ENCODE results near the gene CSTF1. TPM values are rescaled to one million over a fixed set of nuclear protein-coding genes. Genes with fewer than 3 reads are reported as not detected.
A peak's percentile ranks its signal among the peaks of the same experiment; 100 is the strongest.
"Not testable (repeated sequence)": the region's sequence is repeated elsewhere in the genome, so short reads cannot be mapped to it uniquely, and the experiment has no call there.

CSTF1 gene
- total RNA-seq, 1 donor from 2014 or later, result 29.0 TPM

DNA sequence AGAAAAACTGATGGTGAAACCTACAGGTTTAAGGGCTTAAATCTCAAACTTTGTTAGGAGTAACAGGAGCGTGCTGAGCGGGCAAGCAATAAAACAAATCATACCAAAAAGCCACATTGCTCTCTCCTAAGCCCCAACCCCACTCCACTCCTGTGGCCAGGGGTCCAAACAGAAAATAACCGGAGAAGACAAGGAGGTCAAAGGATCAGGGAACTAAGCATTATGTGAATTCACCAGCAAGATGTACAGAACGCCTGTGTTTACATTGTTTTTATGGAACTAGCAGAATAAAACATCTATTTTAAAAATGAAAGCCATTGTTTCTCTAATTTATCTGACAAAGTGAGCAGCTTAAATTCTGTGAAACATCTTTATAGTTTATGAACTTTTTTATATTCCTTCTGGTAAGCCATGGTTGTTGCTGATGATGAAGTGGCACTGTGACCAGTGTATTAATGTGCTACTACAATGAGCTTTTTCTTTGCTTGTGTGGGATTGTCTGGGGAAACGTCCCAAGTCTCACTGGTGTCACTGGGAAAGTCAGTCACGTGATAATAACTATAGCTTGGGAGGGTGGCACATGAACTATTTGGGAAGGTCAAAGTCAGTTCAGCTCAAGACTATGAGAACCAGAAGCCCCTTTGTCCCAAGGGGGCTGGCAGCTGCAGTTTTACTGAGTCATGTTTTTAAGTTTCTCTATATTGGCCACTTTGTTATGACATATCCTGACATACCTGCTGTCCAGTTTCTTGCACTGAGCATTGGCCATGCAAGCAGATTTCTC lies 23.9 kb upstream of the CSTF1 start:
- DNase-seq (ENCODE audit: extremely low read depth, low read depth, low spot score), result no peak

DNA sequence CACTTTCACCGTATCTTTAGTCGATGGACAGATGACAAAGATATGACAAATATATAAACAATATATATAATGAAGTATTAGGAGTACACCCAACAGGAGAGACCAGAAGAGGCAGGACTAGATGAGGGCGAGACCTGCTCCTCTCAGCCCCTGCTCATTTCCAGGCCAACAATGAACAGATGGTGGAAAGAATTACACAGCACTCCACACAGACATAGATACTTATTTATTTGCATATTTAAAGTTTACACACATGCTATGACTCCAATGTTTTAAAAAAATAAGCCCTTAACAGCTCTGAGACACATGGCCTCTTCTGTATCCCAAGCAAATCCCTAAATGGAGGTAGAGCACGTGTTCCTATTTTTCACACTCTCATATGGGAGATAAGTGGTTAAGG lies 23.3 kb upstream of the CSTF1 start:
- no peak for DNase-seq (ENCODE audit: extremely low read depth, low read depth, low spot score)

DNA sequence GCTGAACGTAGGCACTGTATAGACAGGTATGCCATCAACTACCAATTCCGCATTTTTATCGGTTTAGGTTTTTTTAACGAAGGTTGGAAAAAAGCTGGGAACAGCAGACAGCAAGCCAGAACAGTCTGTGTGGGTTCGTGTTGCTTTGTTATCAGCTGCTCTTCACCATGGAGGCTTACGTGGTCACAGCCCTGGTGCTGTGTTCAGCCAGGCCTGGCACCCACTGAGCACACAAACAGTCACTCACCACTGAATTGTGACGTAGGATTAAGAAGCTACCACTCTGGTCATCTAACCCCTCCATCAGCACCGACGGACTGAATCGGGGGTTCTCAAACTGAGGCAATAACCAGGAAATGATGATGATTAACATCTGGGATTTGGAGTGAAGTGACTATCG lies 20.5 kb upstream of the CSTF1 start:
- no peak for DNase-seq (ENCODE audit: extremely low read depth, low read depth, low spot score)

DNA sequence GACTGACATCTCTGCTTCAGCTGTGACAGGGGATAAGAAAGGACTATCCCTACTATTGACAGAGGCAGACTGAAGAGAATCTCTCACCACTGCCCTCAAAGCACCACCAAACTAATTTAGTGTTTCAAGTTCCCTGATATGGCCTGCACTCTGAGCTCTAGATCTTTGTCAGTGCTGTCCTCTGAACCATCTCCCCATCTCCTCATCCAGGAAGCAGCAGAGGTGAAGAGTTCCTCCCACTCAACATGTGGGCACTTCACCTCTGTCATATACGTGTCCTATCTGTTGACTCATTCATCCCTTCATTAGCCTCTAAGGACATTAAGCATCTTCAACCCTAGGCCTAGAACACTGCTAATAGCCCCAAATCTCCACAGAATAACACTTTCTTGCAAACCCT lies 19.6 kb upstream of the CSTF1 start:
- DNase-seq (ENCODE audit: extremely low read depth, low read depth, low spot score), result no peak

DNA sequence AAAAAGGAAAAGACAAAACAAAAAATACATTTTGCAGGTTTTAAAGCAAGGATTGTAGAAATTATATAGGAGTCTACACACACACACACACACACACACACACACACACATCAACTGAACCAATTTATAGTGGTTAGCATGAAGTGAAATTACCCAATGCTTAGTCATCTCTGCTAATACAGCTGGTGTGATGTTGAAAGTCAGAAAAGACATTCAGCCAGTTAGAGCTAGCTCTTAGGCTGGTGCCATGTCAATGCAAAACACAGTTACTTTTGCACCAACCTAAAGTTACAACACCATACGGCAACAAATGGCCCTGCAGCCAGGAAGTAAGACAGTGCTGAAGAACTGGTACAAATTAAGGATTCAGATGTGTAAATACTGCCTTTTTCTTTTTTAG lies 18.5 kb upstream of the CSTF1 start:
- DNase-seq (ENCODE audit: extremely low read depth, low read depth, low spot score), result no peak

DNA sequence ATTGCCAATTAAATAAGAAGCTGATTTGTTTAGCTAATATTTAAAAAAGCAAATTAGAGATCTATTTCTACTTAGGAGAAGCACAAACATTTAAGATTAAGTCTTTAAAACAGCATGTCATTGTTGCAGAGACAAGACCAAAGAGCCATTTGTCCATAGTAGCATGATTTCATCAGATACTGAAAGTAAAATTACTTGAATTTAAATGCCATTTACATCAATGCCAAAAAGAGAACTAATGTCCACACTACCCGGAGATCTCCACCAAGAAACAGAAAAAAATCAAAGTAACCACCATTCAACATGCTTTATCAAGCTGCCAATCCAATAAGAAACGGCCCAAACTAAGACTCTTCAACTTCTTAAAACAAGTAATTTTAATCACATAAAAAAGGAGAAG lies 16.1 kb upstream of the CSTF1 start:
- DNase-seq (ENCODE audit: extremely low read depth, low read depth, low spot score), result no peak

DNA sequence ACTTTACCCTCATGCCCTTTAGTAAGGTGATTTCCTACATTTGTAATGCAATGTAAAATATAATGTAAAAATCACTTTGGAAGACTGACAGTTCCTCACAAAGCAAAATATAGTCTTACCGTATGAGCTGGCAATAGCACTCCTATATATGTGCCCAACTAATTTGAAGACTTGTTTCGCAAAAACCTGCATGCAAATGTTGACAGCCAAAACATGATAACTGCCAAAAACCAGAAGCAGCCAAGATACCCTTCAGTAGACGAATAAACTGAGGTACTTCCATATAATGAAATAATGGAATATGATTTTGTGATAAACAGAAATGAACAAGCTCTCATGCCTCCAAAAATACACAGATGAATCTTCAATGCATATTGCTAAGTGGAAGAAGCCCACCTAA lies 14.1 kb upstream of the CSTF1 start:
- no peak for DNase-seq (ENCODE audit: extremely low read depth, low read depth, low spot score)

DNA sequence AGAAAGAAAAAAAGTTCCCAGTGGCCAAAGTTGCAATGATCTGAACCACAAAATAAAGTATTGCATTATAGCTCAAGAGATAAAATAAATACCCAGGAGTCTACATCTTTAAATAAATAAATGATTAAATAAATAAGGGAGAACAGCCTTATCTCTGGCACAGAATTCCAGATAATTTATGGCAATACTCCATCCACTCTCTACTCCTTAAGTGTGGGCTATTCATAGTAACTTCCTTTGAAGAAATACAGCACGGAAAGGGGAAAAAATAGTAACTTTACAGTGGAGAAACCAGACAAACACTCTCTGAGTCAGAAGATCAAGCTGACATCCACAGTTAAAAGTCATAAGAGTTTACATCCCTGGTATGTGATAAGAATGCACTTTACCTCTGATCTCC lies 12.1 kb upstream of the CSTF1 start:
- DNase-seq (ENCODE audit: extremely low read depth, low read depth, low spot score), result no peak

DNA sequence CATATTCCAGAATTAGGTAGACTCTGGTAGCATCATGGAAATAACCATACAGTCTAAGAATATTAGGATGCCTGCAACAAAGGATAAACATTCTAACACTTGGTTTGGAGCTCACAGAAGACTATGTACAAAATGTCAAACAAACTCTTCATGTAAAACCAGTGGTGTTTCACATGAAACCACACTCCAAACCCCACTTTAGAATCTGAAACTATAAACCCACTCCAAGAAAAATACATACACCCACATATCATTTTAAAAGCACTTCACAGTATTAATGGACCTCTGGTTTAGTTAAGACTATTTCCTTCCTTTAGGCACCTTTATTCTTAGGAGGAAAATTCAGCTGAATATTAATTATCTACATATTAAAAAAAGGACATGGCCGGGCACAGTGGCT lies 10.9 kb upstream of the CSTF1 start:
- DNase-seq (ENCODE audit: extremely low read depth, low read depth, low spot score), result no peak

DNA sequence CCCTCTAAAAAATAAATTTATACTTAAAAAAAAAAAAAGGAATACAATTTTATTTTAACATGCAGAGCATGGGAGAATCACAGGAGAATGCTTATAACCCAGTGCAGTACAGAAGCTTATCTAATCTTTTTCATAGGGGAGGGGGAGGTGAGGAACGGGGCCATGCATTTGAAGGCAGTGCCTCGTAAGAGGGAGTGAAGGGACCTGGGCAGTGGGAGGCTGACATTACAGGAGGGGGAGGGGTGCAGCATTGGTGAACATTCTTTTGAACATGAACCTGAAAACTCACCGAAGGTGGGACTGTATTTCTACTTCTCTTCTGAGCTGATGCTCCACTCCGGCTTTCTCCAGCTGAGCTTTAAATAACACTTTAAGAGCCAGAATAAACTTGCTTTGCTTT lies 9.7 kb upstream of the CSTF1 start:
- no peak for DNase-seq (ENCODE audit: extremely low read depth, low read depth, low spot score)

DNA sequence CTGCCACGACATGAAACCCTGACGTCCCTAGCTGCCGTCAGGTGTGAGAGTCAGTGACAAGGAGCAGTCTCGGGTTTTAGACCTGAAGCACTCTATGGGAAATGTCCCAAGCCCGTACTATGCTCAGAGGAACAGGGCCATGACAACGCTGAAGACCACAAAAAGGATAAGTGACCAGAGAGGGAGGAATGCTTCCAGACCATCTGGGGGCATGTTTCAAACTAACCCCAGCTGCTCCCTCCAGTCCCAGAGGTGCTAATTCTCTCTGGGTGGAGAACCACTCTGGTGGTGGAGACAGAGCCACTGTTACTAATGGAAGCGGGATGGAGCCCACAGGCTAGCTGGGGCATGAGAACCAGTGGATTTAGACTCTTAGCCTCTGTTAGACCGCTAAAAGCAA lies 9.1 kb upstream of the CSTF1 start:
- DNase-seq (ENCODE audit: extremely low read depth, low read depth, low spot score), result no peak

DNA sequence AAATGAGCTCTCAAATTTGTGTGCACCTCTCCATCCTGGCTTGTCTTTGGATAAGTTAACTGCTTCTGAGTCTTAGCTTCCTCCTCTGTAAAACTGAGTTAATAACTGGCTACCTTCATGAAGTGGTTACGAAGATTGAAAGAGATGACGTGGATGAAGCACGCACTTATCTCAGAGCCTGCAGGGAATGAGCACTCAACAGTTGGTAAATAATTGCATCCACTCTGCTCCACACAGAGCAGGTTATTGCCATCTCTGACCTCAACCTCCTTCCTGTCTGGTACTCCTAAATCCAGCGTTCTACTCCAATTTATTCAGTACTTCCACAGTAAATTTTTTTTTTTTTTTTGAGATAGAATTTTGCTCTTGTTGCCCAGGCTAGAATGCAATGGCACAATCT lies 7.3 kb upstream of the CSTF1 start:
- DNase-seq (ENCODE audit: extremely low read depth, low read depth, low spot score), result no peak

DNA sequence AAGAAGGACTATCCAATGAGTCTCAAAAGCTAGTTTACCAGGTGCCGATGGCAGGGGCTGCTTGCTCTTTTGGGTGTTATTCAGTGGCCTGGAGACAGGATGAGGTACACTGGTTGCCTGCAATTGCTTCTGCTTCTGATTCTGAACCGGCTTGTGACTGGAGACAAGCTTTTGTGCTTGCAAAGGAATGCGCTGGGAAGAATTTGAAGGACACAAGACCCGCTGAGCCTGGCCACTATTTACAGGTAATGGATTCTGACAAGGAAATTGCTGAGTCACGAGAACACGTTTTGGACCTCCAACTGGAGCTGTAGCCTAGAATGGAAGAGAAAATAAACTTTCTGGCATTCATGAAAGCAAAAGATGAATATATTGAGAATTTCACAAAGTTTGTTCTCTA lies 6.2 kb upstream of the CSTF1 start:
- no peak for DNase-seq (ENCODE audit: extremely low read depth, low read depth, low spot score)

DNA sequence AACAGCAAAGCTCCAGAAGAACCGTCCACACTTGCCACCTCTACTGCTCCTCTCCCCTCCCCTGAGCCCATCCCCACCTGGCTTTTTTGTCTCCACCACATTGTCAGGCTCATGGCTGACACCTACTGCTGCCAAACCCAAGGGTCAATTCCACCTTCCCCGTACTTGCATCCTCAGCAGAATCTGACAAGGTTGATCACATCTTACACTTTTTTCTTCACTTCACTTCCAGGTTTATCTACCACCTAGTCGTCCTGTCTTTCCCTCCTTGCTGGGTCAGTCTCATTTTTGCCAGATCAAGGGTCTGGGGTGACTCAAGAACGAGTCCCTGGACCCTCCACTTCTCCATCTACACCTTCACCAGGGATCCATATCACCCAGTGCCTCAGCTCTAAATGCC lies 3.6 kb upstream of the CSTF1 start:
- no peak for DNase-seq (ENCODE audit: extremely low read depth, low read depth, low spot score)

DNA sequence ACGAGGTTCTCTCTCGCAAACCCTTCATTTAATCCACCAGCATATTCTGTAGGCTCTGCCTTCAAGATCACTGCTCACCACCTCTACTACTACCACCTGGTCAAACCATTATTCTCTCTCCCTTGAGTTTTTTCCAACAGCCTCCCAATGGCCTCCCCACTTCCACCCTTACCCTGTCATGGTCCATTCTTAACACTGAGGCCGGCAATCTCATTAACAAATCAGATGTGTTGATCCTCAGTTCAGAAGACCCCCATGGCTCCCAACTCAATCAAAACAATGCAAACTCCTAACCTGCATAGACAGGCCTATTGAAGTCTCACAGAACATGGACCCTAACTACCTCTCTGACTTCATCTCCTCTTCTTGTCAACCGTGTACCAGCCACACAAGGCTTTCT lies 2.6 kb upstream of the CSTF1 start:
- no peak for DNase-seq (ENCODE audit: extremely low read depth, low read depth, low spot score)

DNA sequence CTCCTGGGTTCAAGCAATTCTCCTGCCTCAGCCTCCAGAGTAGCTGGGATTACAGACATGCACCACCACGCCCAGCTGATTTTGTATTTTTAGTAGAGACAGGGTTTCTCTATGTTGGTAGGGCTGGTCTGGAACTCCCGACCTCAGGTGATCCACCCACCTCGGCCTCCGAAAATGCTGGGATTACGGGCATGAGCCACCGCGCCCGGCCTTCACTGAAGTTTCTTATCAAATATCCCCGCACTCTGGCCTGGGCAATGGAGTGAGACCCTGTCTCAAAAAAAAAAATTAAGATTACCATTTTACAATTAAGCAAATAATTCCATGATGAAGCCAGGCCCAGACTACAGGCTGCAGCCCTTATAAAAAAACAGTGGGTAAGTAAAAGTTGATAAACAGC lies 2.0 kb upstream of the CSTF1 start:
- not testable (repeated sequence) for DNase-seq (ENCODE audit: extremely low read depth, low read depth, low spot score)

DNA sequence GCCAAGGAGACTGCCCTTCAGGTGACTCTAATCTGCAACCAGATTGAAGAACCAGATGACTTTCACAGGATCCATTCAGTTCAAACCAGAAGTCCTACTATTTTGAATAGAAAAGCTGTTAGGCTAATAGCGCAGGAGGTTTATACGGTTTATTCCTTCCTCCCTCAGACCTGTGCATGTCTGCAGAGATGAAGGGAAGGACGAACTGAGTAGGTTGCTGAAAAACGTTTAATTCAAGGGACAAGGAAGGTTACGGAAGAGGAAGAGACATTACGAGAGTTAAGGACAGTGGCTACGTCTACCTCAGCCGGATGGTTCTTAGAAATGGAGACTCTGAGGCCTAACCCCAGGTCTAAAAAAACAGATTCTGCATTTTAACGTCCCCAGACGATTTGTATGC lies 1.4 kb upstream of the CSTF1 start:
- DNase-seq (ENCODE audit: extremely low read depth, low read depth, low spot score), result no peak

DNA sequence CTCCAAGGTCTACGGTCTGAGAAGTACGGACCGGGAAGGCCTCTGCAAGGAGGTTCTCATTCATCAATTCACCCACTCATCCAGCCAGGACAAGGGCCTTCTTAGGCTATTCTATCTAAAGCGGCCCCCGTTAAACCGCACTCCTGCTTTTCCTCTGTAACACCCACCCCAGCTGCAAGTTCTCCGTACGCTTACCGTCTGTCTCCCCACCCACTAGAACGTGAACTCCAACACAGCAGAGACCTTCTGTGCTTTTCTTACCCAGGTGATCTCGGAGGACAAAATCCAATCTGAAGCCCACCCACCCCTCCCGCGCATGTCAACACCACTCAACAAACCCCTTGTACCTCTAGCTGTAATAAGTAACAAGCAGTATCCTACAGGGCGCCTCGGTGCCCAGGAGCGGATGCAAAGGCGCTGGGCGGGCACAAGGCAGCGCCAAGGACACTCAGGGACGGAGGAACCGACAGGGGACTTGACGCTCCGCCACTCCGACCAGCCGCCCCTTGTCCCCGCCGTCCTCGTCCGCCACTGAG lies 781 bp upstream of the CSTF1 start:
- DNase-seq (ENCODE audit: extremely low read depth, low read depth, low spot score), result no peak

DNA sequence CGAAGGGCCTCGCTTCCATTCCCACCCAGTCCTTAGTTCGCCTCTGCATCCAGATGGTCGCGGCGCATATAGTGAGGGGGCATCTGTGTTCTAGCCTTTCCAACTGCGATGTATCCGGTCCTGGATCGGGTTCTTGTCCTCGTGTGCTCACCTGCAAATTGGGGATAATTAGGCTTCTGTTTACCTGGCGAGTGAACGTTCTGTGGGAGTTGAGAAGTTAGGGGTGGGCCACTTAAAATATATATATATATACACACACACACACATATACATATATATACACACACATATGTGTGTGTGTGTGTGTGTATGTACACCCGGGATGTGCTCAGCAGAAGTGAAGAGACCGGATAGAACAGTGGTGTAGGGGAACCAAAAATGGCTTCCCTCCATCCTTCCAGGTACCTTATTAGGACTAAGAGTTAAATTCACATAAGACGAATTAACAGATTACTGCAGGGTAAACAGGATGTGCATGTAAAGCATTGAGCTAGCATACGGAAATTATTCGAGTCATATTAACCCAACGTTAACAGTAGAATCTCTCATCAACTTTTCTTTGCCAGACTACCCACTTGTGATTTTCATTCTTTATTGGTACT lies 537 bp downstream of the CSTF1 start:
- no peak for DNase-seq (ENCODE audit: extremely low read depth, low read depth, low spot score)

DNA sequence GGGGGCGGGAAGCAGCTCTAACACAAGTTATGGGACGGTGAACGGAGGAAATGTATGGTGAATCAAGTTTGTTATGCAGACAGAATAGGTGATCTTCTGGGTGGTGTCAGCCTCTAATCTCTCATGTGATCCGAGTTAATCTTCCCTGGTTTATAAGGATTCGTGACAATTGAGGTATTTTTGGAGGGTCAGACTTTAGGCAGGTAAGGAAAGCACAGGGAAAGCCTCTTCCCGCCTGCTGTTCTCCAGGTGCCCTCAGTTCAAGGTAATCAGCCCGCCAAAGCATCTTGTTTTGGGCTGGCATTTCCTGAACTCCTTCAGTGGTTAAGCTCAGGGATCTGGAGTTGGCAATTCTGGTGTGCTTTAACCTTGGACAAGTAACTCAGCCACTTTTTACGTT lies 1.2 kb downstream of the CSTF1 start:
- no peak for DNase-seq (ENCODE audit: extremely low read depth, low read depth, low spot score)

DNA sequence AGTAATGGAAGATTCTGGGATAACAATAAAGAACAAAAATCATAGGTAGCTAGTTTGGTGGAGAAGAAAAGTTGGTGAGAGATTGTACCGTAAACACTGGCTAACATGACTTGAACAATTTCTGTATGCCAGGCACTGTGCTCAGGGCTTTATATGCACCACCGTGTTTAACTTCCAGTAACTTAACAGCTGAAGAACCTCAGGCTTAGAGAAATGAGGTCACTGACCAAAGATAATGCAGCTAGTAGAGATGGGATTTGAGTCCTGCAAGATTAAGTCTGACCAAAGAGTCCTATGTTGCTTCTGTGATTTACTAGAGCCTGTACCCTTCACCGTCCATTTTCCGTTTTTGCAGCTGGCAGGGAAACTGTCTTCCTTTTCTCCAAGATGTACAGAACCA lies 2.7 kb downstream of the CSTF1 start:
- DNase-seq (ENCODE audit: extremely low read depth, low read depth, low spot score), result no peak

DNA sequence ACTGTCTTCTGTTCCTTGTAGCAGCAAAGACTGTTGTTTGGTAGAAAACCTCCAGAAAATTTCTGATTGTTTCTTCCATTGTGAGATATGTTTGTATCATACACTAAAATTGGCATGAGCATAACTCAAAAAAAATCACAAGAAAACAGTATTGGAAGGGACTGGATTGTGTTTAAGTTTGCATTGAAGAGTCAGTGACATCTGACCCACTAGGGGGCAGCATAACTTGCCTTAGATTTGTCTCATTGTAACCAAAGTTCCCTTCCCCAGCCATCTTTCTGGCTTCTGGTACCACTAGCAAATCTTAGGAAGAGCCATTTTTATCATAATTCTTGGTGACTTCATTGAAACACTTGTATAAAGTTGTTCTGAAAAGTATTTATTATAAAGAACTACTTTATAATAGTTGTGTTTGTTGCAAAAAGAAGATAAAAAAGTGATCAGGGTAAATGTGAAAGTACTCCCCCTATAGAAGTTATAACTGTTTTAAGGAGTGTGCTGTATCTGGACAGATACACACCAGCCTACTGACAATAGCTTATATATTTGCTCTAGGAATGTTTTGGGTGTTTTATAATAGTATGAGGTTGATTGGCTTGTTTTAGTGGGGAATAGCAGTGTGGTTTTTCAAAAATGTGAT lies 7.7 kb downstream of the CSTF1 start:
- DNase-seq (ENCODE audit: extremely low read depth, low read depth, low spot score), result peak; percentile 68

All from glomerular endothelial cell (primary cell).